Activated CD4-positive, alpha-beta T cell treated with anti-CD3 and anti-CD28 coated beads, Interleukin-2, amount 50 U/mL, for 48 hours (primary cell): ENCODE measurements around the gene LYZL2.
"Not testable (repeated sequence)": the region's sequence is repeated elsewhere in the genome, so short reads cannot be mapped to it uniquely, and the experiment has no call there.

Source experiments
- DNase-seq, 2 experiments: peaks; one replicate each; pipeline ENCODE4 v3.0.0-alpha.2; 2020

Gene LYZL2

DNA sequence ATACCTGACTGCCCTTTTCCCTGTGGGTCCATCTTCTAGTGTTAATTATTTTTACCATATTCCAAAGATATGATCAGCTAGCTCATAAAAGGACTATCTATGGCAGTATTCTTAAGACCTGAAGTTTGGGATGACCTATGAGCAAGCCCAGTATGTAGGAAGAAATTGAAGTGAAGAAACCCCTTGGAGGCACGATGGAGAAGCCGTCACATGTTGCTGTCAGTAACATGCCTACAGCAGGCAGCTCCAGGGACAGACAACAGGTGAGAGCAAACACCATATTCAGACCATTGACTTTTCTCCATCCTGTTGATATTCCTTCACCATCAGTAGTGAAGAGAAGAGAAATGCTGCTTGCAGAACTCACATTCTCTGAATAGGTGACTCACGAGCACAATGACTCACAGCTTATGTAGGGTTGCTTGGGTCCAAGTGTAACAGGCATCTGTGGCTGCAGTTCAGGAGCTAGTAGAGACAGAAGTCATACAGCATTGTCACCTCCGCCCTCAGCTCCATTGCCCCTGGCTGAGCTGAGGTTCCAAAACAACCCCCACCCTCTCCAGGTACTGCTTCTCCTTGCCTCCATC, 8.4 kb upstream of the LYZL2 start:
- peak in 1 of 2 experiments; percentile 29 for DNase-seq

DNA sequence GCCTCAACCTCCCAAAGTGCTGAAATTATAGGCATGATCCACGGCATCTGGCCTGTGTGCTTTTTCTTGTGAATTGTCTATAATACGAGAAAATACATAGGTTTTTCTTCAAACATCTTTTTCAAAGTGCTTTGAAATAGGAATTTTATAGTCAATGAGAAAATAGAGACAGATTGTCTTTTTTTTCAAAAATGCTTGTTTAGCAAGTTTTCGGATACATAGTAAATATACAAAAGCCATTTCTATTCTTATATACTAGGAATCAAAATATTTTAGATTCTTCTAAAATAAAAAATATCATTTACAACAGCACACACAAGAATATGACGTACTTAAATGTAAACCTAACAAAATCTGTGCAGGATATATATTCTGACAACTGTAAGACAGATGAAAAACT, 1.6 kb upstream of the LYZL2 start:
- no peak for DNase-seq

DNA sequence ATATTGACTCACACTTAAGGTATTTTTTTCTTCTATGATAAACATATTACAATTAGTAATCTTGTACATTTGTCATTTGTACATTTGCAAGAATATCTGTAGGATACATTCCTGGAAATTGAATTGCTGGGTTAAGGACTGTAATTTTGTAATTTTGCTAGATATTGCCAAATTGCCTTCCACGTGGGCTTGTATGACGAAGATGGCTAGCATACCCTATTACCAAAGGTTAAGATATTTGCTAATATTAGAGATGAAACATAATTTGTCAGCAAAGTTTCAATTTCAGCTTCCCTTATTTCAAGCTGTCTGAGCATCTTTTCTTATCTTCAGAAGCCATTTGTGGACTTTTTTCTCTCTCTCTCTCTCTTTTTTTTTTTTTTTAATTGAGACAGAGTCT, 1.0 kb upstream of the LYZL2 start:
- DNase-seq: no peak

DNA sequence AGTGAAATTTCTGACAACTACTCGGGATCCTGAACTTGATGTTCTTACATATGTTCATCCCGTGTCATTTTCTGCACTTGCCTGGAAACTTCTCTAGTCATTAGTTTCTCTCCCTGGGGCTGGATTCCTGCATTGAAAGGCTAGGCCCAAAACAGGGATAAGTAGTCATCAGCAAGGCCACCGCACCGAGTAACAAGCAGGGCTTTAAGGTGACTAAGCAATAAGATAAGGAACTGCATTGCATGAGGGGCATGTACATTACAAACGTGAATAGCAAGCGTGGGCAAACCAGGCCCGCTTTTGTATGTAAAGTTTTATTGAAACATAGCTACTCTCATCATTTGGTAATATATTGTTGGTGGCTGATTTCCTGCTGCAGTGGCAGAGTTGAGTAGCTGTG, 977 bp downstream of the LYZL2 start:
- not testable (repeated sequence) for DNase-seq

DNA sequence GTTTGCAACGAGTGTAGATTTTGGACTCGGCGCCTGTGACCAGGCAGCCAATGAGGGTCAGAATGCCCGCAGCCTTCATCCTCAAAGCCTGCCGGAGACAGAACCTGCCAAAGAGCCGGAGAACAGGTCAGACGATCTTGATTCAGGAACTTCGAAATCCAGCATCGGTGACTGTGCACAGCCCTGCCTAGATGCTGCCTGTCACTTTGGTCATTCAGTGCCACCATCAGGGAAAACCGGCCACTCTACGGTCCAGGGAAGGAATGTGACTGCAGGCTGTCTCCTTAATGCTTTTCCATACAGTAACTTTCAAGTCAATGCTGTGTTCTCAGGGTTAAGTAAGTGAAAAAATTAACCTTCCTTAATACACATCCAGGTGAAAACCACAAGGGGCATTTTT, 2.7 kb downstream of the LYZL2 start:
- not testable (repeated sequence) for DNase-seq

DNA sequence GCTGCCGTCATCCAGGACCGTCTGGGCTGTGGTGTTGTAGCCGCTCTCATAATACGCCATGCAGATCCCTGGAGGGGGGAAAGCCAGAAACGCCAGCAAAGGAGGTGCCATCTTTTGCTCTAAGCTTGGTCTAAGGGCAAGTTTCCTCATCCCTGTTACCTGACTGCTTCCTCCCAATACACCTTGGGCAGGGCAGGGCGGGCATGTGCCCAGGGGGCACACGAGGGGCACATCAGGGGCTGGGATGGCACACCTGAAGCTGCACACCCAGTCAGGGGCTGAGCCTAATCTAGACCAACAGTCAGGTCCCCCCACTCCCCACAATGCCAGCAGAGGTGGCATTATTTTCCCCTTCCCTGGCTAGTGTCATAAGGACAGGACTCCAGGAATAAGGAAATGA, 3.4 kb downstream of the LYZL2 start:
- not testable (repeated sequence) for DNase-seq

DNA sequence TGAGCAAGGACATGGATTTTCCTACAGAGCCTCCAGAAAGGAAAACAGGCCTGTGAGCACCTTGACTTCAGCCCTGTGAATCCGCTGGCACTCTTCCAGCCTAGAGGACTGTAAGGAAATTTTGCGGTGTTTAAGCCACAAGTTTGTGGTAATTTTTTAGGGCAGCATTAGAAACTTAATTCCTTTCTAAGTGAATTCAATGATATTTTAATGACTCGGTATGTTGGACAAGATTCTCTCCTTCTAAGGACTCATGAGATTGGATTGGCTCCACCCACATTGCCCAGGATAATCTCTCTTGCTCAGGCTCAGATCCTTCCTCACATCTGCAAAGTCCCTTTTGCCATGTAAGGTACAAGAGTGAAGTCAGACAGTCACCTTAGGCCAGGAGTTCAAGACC, 4.5 kb downstream of the LYZL2 start:
- DNase-seq: no peak

DNA sequence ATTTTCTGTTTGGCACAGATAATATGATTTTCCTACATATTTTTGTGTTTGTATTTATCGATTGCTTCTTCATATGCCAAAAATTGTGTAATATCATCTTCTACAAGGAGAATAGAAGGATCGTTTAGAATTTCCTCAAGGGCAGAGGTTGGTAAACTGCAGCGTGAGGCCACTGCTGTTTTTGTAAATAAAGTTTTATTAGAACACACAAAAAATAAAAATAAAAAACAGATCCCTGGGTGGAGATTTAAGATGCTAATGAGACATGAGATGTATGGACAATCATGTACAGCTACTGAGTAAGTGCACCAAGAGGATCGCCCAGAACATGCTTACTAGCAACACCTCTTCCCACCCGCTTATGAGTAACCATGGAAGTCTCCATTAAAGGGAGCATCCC, 9.6 kb downstream of the LYZL2 start:
- DNase-seq: no peak

DNA sequence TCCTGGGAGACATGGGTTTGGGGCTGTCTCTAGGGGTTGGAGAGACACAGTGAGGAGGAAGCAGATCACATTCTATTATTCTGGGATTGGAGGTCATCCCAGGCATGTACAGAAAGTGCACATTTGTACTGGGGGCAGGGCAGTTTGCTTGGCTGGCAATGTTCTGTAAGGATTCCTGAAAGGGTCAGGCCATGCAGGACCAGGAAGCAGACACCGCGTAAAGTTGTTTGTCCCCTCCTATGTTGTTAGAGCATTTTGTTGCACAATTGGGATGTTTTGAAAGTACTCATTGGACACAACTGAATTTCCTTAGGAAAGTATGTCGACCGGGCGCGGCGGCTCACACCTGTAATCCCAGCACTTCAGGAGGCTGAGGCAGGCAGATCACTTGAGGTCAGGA, 12.5 kb downstream of the LYZL2 start:
- DNase-seq: no peak

DNA sequence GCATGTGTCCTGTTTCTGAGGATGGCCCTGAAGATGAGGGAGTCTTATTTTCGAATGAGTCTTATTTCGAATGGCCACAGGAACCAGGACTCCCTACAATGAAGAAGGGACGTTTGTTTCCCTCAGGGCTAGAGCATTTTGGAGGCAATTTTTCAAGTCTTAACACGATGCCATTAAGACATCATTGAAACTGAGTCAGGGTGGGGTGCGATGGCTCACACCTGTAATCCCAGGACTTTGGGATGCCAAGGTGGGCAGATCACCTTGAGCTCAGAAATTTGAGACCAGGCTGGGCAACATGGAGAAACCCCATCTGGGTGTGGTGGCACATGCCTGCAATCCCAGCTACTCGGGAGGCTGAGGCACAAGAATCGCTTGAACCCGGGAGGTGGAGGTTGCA, 18.5 kb downstream of the LYZL2 start:
- not testable (repeated sequence) for DNase-seq

DNA sequence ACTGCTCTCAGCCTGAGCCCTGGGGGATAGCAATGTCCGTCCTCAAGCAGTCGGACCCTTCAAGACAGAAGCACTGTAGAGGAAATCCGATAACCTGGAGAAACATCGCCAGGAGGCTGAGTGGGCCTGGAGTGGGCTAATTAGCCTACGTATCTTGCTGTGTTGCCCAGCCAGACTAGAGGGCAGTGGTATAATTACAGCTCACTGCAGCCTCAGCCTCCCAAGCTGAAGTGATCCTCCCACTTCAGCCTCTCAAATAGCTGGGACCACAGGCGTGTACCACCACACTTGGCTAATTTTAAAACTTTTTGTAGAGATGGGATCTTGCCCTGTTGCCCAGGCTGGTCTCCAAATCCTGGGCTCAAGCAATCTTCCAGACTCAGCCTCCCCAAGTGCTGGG, 21.7 kb downstream of the LYZL2 start:
- no peak for DNase-seq

DNA sequence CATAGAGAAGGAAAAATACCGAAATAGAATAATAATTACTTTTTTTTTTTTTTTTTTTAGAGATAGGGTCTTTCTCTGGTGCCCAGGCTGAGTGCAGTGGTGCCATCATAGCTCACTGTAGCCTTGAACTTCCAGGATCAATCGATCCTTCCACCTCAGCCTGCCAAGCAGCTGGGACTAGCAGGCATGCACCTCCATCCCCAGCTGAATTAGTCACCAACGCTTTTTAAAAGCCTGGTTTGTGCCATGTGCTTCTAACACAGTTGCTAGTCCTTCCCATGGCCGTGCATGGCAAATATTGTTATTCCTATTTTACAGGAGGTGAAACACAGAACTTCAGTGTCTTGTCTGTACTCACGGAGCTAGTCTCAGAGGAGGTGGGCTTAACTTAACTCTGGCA, 23.2 kb downstream of the LYZL2 start:
- no peak for DNase-seq

DNA sequence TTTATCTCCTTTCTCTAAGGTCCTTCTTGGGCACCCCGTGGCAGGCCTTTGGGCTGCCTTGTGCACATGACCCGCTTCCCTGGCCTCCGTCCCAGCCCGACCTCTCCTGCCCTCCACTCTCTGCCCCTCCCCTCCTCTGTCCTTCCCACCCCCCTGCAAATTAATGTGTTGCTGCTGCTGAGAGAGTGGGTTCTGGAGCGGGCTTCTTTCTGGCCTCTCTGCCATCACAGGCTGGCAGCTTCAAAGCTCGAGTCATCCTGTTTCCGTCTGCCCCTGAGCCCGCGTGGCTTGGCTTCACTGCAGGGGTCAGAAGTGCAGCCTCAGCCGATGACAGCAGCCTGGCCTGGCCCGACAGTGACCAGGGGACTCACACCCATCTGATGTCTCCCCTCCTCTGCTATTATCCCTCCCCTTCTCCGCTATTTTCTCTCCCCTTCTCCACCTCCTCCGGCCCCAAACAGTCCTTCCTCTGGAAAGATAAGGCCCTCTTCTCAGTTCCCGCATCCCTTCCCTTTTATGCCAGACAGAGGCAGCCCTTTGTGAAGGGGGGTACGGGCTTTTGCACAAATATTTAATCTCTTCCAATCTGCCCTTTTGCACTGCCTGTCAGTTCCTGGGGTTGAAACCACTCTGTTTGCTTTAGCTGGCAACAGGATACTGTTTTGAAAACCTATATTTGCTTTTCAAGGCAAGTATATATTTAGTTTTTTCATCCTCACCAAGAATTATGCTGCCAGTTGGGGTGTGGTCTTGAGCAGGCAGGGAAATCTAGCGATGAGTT, 24.0 kb downstream of the LYZL2 start:
- not testable (repeated sequence) for DNase-seq

DNA sequence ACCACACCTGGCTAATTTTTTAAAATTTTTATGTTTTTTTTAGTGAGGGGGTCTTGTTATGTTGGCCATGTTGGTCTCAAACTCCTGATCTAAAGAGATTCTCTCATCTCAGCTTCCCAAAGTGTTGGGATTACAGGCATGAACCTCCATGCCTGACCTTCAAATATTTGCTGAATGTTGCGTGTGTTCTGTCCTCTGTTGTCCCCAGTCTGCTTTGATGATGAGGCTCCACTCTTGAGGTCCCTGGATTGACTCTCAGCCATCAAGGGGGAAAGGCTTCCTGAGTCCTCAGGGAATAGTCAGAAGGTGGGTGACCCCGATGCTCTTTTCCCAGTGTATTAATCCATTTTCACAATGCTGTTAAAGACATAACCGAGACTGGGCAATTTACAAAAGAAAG, 26.0 kb downstream of the LYZL2 start:
- DNase-seq: no peak

DNA sequence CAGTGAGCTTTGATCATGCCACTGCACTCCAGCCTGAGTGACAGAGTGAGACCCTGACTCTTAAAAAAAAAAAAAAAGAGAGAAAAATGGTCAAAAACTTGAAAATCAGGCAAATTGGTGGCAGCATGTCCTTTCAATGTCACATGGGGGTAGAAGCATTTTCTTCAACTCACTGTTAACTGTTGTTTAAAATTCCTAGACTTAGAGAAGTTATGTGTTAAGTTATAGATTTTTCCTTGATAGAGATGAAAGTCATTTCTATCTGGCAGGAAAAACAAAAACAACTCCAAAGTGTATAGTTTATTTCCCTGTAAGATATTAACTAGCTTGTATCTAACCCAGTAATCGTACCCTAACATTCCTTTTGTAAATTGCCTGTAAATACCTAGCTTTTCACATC, 26.8 kb downstream of the LYZL2 start:
- no peak for DNase-seq

DNA sequence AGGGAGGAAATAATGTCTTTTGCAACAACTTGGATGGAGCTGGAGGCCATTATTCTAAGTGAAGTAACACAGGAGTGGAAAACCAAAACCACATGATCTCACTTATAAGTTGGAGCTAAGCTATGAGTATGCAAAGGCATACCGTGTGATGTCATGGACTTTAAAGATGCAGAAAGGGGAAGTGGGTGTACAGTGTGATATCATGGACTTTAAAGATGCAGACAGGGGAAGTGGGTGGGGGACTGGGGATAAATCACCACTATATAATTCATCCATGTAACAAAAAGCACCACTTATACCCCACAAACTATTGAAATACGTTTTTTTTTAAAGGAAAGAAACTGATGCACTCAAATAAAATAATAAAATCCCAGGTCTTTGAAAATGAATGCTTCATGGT, 29.5 kb downstream of the LYZL2 start:
- DNase-seq: no peak

DNA sequence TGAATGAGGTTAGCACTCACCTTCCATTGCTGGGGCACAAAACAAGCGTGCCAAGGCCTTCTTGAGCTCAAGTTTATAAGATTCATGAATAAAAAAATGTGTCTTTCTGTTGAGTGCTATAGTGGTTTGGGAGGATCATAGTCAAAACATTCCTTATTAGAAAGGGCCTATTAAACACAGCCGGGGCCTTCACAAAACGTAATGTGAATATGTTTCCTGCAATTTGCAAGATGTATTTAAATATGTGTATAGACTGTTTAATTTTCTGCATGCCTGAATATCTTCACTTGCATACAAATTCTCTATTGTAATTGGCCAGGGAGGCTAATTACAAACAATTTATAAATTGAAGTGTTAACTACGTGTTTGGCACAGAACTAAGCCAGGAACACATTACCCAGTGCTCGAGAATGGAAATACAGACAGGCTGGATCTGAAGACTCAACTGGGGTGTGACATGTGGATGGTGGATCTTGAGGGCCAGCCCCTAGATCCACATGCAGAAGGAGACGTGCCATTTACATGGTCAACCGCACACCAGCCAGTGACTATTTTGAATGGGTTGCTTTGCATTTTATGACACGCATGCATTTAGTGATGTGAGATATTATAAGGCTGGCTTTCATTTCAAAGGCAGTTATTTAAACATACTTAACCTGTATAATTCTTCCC, 31.3 kb downstream of the LYZL2 start:
- DNase-seq: no peak

DNA sequence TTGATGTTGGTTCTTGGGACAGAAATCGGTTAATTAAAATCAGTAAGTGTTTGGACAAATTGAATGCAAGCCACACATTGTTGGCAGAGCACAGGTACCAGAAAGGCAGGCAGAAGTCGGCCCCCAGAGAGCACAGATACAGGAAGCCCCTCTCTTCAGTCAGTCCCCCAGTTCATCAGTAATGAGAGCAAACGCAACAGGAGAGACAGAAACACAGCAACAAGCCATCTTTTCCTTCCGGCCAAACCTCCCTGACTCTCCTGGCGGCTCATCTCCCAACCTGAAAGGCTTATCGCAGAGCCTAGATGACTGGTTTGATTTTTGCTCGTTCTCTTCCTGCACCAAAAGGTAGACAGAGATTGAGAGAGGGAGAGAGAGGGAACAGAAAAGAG, 32.1 kb downstream of the LYZL2 start:
- DNase-seq: not testable (repeated sequence)

DNA sequence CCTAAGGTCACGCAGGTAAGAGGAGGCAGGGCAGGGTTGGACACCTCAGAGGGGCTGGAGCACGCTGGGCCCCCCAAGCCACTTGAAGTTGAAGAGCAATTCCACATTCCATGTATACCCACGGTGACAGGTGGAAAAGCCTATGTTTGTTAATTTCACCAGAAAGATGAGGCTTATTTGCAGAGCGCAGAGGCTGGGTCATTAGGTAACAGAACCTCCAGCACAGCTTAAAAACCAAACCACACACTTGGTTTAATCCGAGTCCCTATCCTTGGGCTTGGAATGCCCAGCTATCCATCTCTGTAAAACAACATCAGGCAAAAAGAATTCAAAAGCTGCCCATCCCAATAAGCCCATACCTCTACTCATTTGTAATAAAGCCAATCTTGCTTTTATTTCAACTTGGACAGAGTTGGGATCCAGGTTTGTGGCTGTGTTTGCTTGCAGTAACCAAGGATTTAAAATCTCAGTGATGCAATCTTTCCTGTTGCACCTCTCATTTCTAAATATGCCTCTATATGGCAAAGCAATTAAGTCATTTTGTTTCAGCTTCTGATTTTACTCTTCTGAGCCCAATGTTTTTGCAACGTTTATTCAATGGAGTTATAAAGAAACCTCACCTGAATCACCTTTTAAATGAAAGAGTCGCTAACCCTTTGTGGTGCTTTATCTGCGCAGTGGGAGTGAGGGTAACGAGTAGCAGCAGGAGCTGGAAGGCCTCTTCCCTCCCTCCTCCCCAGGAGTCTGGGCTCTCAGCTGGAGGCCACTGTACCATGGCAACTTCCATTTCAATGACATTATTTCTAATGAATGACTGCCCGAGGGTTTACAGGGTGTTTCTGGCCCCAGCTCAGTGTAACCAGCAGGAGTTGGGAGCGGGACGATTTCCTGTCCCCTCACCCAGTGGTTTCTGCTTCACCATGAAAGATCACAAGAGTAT, 32.8 kb downstream of the LYZL2 start:
- DNase-seq: not testable (repeated sequence)

DNA sequence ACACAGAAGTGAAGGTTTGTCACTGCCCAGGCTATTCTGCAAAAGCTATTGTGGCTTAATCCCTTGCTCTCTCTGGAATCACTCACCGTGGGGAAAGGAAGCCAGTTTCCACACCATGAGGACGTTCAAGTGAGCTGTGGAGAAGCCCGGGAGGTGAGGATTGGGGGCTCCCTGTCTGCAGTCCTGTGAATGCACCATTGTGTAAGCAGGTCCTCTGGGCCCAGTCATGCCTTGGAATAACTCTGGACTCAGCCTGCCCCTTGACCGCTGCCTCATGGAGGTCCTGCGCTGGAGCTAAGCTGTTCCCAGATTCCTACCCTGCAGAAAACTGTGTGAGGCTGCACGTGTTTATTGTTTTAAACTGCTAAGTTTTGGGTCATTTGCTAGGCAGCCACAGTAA, 33.5 kb downstream of the LYZL2 start:
- DNase-seq: no peak

DNA sequence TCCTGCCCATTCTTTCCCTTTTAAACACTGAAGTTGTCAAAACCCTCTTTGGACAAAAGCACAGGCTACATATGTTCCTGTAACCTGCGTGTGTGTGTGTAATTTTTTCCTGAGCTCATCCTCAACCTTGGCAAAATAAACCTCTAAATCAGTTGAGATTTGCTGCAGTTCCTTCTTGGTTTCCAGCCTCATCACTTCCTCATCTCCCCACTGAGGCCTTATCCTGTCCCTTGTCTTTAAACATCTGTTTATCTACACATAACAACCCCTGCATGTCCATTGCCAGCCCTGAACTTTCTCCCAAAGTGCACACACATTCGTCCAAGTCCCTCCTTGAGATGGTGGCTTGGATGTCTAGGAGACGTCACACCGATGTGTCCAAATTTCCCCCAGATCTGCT, 35.5 kb downstream of the LYZL2 start:
- no peak for DNase-seq

DNA sequence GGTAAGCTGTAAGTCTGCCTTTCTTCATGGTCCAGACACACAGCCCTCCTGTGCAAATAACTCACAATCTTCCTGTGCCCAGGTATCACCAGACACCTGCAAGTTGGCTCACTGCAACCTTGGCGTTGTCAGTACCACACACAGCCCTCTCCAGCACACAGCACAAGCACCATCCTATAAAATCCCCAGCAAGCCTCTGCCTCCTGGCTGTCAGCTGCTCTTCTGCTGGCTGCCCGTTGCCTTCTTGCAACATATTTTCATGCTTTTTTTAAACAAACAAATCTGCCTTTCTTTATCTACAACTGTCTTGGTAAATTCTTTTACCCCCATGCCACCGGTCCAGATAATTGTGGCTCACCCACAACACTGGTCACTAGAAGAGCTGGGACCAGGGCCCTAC, 36.8 kb downstream of the LYZL2 start:
- not testable (repeated sequence) for DNase-seq

DNA sequence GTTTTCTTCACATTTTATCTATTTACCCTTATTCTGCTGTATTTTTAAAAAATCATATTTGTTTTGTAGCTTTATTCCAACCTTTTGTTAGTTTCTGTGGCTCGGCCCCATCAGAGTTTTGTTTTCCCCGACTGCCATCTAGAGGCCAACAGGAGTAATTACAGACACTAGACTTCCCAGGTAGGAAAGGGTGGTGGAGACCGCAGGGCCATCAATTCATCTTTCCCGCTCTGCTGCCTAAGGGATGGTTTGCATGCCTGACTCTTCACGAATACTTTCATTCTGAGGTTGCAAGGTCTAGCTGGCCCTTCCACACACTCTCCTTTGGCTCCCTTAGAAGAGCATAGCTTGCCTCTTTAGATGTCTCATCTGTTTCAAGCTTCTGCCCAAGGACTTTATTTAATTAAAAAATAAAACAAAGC, 38.3 kb downstream of the LYZL2 start:
- peak; percentile 18 to 37 for DNase-seq
